HL-60 (cell line): ENCODE results near the gene RBPJL.

Experiments
- DNase-seq, 2 experiments: peaks; one replicate each; pipeline ENCODE4 v3.0.0-alpha.2; 2010 to 2020; ENCODE audit warnings: low read depth in 1 of 2, low spot score in 1 of 2
- H3K27ac ChIP-seq: fragments of 250-450 bp; sonication (Bioruptor Pico); replicated peaks from 2 replicates; pipeline ENCODE4 v1.5.1; 2020; ENCODE audit warnings: mild to moderate bottlenecking, moderate library complexity
- H3K27me3 ChIP-seq: fragments of 250-450 bp; sonication (Bioruptor Pico); 2 replicates; pipeline ENCODE4 v1.5.1; 2021; ENCODE audit warnings: mild to moderate bottlenecking, moderate library complexity; ENCODE audit not compliant: insufficient read depth, poor library complexity, severe bottlenecking
- H3K4me3 ChIP-seq: replicated peaks from 2 replicates; pipeline ENCODE4 v1.5.1; 2011; ENCODE audit warnings: mild to moderate bottlenecking, control low read depth, low read length; ENCODE audit not compliant: insufficient read depth
- GABPA ChIP-seq: IDR thresholded peaks from 2 replicates; pipeline ENCODE4 v1.6.1; 2012; ENCODE audit warnings: low read depth
- POLR2AphosphoS5 ChIP-seq: IDR thresholded peaks from 2 replicates; pipeline ENCODE4 v1.6.1; 2012; ENCODE audit warnings: low read depth
- SPI1 ChIP-seq: IDR thresholded peaks from 2 replicates; pipeline ENCODE4 v1.6.1; 2012; ENCODE audit warnings: low read depth, mild to moderate bottlenecking, borderline replicate concordance
- TF ChIP-seq, protein P1 (sequence below): IDR thresholded peaks from one replicate; pipeline ENCODE4 v1.5.1; 2011; ENCODE audit warnings: low read length, control low read depth, inconsistent platforms; ENCODE audit not compliant: insufficient read depth
- TF ChIP-seq, protein P2 (sequence below): IDR thresholded peaks from 2 replicates; pipeline ENCODE4 v1.6.1; 2012; ENCODE audit warnings: low read depth; ENCODE audit not compliant: insufficient replicate concordance

RBPJL gene

DNA sequence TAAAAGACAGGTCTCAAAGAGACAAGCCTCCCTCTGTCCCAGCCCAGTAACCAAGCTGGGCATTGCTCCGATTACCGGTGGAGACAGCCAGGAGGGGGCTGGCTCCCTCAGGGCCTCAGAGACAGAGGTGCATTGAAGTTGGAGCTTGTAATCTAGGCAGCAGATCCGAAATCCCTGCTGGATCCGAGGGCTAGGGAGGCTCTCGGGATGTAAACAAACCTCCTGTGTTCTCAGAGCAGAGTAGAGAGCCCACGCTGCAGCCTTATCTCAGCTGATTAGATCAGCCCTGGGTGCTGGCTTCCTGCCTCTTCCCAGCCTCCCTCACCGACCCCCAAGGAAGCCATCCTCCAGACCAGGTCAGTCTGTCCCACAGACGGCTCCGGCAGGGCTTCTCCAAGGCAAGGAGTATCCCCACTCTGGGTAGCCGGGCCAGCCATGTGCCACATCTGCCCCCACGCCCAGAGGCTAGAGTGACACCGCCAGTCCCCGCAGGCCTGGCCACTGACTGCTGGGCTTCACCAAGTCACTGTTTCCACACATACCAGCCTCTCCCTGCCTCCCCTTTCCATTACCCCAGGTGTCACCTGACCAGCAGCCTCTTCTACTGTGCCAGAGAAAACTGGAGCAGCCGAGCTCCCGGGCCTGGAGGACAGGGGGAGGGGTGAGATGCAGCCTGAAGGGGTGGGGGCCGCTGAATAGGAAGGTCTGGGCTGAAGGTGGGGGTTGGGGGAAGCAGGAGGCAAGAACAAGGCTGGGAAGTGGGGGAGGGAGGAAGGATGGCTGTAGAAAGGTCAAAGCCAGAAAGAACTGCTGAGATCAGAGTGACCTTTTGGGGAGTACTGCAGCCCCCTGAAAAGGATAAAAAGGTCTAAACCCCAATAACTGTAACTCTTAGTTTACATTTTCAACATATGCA is 35.6 kb downstream of the RBPJL start:
- Histone ChIP-seq H3K27me3 (peaks cover 3% of the 10 kb centered on the region), H3K4me3 (no peak overlapping the region), H3K27ac (no peak overlapping the region)
- no peak for DNase-seq
- TF ChIP-seq SPI1 (no peak), POLR2AphosphoS5 (no peak), GABPA (no peak)
- TF ChIP-seq, protein P1, sequence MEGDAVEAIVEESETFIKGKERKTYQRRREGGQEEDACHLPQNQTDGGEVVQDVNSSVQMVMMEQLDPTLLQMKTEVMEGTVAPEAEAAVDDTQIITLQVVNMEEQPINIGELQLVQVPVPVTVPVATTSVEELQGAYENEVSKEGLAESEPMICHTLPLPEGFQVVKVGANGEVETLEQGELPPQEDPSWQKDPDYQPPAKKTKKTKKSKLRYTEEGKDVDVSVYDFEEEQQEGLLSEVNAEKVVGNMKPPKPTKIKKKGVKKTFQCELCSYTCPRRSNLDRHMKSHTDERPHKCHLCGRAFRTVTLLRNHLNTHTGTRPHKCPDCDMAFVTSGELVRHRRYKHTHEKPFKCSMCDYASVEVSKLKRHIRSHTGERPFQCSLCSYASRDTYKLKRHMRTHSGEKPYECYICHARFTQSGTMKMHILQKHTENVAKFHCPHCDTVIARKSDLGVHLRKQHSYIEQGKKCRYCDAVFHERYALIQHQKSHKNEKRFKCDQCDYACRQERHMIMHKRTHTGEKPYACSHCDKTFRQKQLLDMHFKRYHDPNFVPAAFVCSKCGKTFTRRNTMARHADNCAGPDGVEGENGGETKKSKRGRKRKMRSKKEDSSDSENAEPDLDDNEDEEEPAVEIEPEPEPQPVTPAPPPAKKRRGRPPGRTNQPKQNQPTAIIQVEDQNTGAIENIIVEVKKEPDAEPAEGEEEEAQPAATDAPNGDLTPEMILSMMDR = no peak
- TF ChIP-seq, protein P2, sequence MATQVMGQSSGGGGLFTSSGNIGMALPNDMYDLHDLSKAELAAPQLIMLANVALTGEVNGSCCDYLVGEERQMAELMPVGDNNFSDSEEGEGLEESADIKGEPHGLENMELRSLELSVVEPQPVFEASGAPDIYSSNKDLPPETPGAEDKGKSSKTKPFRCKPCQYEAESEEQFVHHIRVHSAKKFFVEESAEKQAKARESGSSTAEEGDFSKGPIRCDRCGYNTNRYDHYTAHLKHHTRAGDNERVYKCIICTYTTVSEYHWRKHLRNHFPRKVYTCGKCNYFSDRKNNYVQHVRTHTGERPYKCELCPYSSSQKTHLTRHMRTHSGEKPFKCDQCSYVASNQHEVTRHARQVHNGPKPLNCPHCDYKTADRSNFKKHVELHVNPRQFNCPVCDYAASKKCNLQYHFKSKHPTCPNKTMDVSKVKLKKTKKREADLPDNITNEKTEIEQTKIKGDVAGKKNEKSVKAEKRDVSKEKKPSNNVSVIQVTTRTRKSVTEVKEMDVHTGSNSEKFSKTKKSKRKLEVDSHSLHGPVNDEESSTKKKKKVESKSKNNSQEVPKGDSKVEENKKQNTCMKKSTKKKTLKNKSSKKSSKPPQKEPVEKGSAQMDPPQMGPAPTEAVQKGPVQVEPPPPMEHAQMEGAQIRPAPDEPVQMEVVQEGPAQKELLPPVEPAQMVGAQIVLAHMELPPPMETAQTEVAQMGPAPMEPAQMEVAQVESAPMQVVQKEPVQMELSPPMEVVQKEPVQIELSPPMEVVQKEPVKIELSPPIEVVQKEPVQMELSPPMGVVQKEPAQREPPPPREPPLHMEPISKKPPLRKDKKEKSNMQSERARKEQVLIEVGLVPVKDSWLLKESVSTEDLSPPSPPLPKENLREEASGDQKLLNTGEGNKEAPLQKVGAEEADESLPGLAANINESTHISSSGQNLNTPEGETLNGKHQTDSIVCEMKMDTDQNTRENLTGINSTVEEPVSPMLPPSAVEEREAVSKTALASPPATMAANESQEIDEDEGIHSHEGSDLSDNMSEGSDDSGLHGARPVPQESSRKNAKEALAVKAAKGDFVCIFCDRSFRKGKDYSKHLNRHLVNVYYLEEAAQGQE = no peak

DNA sequence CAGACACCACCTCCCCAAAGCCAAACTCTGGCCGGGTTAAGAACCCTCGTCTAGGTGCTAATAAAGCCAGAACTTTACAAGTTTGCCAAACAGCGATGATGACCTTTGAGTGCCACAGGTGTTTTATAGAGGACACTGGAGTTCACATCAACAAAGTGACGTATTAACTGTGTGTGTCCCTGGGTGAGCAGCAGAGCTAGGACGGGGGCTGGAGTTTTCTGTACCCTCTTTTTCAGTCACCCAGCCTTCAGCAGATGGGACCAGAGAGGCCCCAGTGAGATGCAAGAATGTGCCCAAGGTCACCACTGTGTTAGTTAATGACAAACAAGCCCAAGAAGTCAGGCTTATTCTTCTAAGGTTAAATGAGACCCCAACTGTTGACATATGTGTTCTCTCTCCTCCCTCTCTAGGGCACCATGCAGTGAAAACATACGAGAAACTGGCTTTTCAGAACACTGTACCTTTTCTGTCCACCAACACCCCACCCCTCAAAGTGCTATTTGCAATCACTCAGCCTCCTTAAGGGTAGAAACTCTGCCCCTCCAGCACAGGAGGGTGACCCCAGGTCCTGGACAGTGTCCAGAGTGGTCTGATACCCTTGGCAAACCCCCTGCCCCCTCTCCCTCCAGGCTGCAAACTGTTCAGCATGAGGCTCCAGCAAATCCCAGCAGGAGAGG is 36.4 kb downstream of the RBPJL start:
- Histone ChIP-seq H3K27ac (no peak overlapping the region), H3K27me3 (peaks cover 5% of the 10 kb centered on the region), H3K4me3 (no peak overlapping the region)
- no peak for DNase-seq
- no peak for TF ChIP-seq POLR2AphosphoS5
- TF ChIP-seq GABPA = no peak
- TF ChIP-seq, protein P2 = no peak
- TF ChIP-seq, protein P1 = no peak
- no peak for TF ChIP-seq SPI1

DNA sequence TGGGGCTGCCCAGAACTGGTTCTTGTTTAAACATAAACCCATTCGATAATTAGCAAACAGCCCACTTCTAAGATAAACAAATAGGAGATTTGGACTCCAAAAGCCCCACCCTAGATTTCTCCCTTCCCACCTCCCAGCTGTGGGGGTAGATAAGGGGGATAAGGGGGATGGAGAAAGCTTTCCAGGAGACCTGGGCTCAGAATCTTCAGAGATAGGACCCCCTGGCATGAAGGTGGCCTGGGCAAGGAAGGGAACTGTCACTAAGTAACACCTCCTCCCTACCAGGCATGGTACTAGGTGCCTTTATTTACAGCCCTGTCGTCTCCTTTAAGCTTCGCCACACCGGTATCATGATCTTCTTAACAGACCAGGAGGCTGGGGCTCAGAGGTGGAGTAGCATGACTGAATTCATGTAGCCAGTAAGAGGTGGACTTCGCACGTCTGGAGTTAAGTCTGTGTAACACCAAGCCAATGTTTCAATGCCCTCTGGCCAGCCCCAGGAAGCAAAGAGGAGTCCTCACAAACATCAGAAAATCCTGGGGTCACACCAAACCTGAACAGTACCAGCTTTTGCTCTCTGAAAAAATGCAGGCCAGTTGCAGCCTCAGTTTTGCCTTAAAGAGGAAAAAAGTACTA is 37.0 kb downstream of the RBPJL start:
- H3K4me3 ChIP-seq = no peak overlapping the region
- peaks cover 7% of the 10 kb centered on the region for H3K27me3 ChIP-seq
- TF ChIP-seq, protein P2 = no peak
- TF ChIP-seq SPI1 = no peak
- no peak for DNase-seq
- H3K27ac ChIP-seq = no peak overlapping the region
